GM19395 (cell line): ENCODE measurements around the gene LPIN3.

Experiments
- ATAC-seq: cut with Tn5 transposase; IDR thresholded peaks from one replicate; pipeline ENCODE4 v1.9.1; 2021; ENCODE audit warnings: mild to moderate bottlenecking, moderate library complexity; ENCODE audit not compliant: unreplicated experiment

The LPIN3 gene

DNA sequence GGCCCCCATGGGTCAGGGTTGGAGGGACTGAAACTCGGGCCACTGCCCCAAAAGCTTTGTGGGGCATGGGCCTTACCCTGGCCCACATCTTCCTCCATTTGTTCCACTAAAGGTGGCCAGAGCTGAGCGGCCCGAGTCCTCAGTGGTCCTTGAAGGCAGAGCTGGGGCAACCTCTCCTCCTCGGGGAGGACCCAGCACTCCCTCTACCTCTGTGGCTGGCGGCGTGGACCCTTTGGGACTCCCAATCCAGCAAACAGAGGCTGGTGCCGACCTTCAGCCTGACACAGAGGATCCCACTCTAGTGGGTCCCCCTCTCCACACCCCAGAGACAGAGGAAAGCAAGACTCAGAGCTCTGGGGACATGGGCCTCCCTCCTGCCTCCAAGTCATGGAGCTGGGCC, 9.3 kb downstream of the LPIN3 start:
- ATAC-seq, result no peak

GRCh38 chr20:41350408-41350962, 9.9 kb downstream of the LPIN3 start:
- ATAC-seq, result no peak

DNA sequence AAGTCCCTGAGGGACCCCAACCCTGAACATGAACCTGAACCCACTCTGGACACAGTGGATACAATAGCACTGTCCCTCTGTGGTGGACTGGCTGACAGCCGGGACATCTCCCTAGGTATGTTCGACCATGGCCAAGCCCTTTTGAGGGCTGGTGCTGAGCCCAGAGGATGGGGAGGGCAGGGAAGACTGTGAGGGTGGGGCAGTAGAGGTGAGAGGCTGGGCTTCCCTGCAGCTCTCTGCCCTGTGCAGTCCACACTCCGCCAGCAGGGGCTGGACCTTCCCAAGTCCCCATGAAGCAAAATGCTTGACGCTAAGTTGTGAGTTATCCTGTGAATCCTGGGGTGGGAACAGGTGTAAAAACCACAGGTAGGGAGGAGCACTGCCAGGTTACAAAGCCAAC, 11.5 kb downstream of the LPIN3 start:
- ATAC-seq, result no peak

DNA sequence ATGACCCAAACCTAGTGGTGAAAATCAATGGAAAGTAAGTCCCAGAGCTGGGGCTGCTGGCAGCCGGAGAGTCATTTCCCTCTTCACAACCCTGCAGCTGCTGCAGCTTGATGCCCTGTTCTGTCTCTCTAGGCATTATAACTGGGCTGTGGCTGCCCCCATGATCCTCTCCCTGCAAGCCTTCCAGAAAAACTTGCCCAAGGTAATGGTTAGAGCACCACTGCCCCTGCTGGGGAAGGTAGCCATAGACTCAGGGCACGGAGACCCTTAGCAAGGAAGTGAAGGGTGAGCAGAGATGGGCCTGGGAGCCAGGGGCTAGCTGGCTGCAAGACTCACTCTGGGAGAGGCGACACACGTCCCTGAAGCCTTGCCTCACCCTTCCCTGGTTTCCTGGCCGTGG, 12.0 kb downstream of the LPIN3 start:
- no peak for ATAC-seq

DNA sequence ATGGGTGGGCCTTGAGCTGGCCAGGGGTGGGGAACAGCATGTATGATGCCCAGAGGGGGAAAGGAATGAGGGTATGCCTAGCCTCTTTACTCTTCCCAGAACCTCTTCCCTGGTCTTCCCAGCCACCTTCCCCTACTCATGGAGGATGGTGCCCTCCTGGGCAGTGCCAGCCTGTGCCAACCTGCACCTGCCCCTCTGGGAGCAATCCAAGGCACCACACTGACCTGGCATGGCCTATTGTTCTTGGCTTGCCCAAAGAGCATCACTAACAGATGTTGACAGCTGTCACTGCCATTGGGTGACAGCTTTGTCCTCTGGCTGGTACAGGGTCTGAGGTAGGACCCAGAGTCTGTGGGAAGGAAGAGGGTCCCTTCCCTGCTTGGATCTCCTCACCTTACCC, 12.9 kb downstream of the LPIN3 start:
- ATAC-seq, result no peak

GRCh38 chr20:41355192-41355591, 14.6 kb downstream of the LPIN3 start:
- ATAC-seq, result no peak

DNA sequence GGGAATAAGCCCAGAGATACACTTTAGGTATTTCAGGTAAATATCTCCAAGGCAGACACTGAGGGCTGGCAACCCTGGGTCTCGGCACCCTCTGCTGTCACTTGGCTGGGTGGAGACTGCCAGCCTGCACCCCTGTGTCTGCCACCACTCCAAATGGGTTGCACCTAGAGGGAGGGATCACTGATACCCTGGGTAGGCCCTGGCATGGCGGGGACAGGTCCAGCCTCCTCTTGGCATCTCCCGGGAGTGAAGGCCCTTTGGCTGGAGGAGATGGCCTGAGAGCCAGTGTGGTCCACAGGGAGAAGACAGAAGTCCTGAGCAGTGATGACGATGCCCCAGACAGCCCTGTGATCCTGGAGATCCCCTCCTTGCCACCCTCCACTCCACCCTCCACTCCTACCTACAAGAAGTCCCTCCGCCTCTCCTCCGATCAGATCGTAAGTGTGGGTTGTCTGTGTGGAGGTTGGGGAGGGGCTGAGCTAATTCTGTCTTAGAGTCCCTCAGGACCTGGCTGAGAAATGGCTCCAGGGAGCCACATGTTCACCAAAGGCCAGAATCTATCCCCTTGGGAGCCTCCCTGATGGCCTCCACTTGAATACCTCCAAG, 15.1 kb downstream of the LPIN3 start:
- no peak for ATAC-seq

- no peak for ATAC-seq
These were observed 16.3 kb downstream of the LPIN3 start for GRCh38 chr20:41356951-41357350.

GRCh38 chr20:41357424-41358163, 17.0 kb downstream of the LPIN3 start:
- ATAC-seq, result no peak

- ATAC-seq, result no peak
These were observed 17.6 kb downstream of the LPIN3 start for GRCh38 chr20:41358230-41358629.

DNA sequence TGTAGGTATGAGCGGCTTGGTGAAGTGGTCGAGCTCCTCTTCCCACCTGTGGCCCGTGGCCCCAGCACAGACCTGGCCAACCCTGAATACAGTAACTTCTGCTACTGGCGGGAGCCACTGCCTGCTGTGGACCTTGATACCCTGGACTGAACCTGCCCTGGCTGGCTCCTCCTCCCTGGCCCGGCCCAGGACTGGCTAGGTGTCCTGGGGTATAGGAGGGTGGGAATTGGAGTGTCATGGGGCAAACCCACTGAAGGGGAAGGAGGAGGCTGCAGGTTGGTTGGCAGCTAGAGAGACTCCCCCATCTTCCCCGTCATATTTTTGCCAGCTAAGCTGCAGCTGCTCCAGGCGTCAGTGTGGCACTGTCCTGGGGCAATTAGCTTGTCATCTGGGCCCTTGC, 18.1 kb downstream of the LPIN3 start:
- no peak for ATAC-seq

- ATAC-seq, result no peak
These were observed 19.0 kb downstream of the LPIN3 start for GRCh38 chr20:41359541-41360011.

- no peak for ATAC-seq
These were observed 20.5 kb downstream of the LPIN3 start for GRCh38 chr20:41360831-41361756.

DNA sequence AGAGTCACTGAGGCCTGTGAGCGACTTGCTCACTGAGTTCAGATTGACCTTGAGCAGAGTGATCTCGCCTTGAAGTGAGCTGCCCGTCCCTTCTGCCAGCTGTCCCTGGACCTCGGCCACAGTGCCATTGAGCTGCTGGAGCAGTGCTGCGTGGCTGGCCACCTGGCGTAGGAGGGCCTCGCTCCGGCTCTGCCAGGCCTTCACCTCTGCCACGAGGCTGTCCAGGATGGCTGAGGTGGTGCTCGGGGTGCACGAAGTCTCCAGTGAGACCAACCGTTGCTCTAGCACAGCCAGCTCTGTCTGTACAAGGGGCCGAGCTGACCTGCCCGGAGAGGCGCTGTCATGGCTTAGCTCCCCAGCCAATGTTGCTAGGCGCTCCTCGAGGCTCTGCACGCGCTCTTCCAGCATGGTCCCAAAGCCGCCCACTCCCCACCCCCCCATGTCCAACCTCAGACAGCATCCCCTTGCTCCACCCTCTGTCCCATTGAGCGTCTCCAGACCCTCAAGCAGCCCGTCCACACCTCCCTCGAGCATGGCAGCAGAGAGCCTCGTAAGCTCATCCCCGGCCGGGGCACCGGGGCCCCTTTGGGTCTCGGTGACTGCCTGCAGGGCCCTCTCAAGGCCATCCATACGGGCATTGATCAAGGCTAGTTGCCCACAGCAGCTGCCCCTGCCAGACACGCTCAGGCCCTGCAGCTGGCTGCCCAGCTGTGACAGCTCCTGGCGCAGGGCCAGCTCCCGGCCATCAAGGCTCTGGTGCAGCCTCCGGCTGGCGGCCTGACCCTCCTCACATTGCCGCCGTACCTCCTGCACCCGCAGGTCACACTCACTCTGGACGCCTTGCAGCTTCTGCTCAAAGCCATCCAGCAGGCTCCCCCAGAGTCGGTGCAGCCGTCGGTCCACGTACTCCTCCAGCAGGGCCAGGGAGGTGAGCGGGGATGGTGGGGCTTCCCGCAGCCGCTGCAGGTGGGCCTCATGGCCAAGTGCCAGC, 21.4 kb downstream of the LPIN3 start:
- no peak for ATAC-seq

GRCh38 chr20:41362748-41363140, 22.1 kb downstream of the LPIN3 start:
- no peak for ATAC-seq

DNA sequence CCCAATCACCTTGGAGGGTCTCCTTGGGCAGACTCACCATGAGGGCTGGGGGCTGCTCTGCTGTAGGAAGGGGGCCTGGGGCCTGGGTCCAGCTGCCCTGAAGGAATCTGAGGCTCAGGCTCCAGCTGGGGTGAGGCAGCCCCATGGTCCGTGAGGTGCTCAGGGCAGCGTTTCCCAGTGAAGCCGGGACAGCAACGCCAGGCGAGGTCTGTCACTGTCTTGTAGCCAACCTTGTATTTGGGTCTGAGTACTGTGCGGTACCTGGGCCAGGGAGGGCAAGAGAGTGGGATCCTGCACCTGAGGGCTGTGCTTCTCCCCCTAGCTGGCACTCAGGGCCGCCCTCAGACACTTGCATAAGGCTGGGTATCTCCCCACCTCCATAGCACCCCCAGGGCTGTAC, 23.0 kb downstream of the LPIN3 start:
- no peak for ATAC-seq

GRCh38 chr20:41364236-41364855, 23.7 kb downstream of the LPIN3 start:
- no peak for ATAC-seq

DNA sequence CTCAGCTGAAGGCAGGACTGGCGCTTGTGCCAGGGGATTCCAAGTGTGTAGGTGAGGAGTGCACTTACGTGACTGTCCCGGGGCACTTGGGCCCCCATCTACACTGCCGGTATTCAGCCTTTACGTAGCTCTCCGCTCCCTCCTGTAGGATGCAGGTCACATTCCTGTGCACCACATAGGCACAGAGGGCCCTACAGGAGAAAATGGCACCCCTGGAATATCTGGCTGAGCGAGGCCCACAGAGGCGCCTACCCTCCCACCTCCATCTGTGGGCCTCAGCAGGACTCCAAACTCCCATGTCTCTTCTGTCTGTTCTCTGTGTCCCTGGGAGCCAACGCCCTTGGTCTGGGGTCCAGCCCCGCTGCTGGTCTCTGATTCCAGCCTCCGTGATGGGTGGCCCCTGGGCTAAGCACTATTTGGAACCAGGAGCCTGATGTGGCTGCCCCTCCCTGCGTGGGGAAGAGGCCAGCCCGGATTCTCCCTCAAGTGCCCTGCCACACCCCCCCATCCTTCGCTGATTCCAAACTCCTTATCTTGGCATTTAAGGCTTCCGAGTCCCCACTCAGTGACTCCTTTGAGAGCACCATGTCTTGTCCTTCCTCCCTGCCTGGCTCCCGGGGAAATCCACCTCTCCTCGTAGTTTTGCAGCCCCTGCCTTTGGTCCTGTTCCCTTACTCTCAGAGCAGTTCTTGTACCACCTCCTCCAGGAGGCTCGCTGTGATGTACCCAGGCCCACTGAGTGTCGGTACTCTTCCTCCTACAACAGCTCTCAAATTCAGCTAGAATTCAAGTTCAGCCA, 24.5 kb downstream of the LPIN3 start:
- ATAC-seq, result no peak
